Hair follicle dermal papilla cell (primary cell): ENCODE results near the gene TPGS1. TPM values are rescaled to one million over a fixed set of nuclear protein-coding genes. Genes with fewer than 3 reads are reported as not detected.

Experiments used
- total RNA-seq: library from RNA; depleted of rRNA; stranded (reverse); fragments of >200 nt; gene quantifications from 2 replicates; pipeline ENCODE4 v1.2.3, GENCODE V29; 2012

The TPGS1 gene, protein sequence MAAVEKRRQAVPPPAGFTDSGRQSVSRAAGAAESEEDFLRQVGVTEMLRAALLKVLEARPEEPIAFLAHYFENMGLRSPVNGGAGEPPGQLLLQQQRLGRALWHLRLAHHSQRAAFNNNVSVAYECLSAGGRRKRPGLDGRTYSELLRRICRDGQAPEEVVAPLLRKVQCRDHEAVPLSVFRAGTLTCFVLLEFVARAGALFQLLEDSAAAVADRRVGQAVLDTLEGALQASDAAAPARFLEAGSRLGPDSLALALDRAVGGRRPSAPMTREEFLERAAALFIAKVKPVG
- total RNA-seq = 43.0 and 61.0 TPM in 2 replicates

DNA sequence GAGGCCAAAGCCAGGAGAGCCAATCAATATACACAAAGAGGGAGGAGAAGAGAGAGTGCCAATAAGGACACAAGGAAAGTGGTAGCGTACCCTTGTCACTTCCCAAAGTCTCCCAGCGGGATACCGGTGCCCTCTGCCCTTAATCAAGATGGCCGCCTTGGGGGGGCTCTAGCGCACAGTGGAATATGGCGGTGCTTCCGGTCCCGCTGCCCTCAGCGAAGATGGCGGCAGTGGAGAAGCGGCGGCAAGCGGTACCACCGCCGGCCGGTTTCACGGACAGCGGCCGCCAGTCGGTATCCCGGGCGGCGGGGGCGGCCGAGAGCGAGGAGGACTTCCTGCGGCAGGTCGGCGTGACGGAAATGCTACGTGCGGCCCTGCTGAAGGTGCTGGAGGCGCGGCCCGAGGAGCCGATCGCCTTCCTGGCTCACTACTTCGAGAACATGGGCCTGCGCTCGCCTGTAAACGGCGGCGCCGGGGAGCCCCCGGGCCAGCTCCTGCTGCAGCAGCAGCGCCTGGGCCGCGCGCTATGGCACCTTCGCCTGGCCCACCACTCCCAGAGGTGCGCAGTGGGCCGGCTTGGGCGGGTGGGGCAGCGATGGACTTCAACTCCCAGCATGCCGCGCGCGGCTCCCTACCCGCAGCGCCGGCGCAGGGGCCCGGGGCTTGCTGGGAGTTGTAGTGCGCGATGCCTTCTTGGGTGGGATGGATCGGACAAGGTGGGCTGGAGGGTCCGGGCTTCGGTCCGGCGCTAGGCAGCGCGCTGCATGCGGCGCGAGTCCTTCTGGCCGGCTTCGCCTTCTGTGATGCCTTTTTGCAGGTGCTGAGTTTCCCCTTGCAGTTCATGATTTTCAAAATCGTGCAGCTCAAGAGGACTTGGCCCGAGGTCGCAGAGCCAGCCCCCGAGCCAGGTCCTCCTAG, at the start of gene TPGS1:
TSS of gene TPGS1 (plus strand) at position 212 of the 918 bp plus-strand sequence. CDS start at position 222, 10 bp downstream.

DNA sequence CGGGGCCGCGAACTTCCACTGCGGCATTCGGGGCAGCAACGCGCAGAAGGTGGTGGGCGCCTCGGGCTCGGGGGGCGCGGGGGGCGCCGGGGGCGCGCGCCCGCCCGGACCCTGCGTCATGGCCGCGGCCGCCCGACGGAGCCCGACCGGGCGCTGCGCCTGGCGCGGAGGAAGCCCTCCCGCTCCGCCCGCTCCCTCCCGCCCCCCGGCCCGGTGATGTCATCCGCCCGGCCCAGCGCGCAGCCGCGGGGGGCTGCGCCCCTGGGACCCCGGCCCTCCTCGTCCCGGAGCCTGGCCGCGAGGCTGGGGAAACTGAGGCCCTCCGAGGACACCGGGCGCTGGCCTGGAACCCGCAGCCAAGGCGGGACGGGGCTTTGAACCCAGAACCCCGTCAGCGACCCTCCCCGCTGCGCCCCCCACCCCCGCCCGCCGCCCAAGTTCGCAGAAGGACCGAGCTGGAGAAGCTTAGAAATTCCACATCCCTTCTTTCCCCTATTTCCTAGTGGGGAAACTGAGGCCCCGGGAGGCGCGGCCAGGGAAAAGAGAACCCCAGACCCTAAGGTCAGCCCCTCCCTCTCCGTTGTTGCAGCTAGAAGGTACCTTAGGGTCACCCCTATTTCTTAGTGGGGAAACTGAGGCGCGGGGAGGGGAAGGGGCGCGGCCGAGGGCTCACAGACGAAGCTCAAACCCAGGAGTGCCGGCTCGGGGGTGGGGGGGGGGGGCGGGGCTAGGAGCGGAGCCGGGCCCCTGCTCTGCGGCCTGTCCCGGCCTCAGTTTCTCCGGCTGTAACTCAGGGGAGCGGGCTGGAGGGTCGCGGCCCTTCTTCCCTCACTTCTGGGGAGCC, 46.2 kb upstream of the TPGS1 start, which contains the start of gene SHC2:
TSS of gene SHC2 (minus strand) at position 157 of the 844 bp plus-strand sequence. CDS start at position 120, 37 bp downstream.

DNA sequence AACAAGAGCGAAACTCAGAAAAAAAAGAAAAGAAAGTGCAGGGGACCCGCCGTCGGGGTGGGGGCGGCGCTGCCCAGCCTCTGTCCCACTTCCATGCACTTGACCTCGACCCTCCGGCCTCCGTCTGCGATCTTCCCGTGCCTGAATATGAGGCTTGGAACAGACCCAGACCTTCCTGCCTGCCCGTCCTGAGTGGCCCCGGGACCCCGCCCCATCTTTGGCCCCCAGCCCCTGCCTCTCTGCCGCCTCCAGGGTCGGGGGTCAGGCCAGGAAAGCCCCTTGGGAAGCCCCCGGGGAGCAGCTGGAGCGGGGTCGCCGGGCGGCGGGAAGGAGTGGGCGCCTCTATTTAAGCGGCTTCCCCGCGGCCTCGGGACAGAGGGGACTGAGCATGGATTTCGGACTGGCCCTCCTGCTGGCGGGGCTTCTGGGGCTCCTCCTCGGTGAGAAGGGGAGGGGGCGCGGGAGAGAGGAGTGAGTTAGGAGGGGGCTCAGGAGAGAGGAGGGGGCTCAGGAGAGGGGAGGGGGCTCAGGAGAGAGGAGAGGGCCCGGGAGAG, 11.1 kb upstream of the TPGS1 start, which contains the start of gene MADCAM1:
TSS of gene MADCAM1 (plus strand) at position 375 of the 554 bp plus-strand sequence. CDS start at position 389, 14 bp downstream.

DNA sequence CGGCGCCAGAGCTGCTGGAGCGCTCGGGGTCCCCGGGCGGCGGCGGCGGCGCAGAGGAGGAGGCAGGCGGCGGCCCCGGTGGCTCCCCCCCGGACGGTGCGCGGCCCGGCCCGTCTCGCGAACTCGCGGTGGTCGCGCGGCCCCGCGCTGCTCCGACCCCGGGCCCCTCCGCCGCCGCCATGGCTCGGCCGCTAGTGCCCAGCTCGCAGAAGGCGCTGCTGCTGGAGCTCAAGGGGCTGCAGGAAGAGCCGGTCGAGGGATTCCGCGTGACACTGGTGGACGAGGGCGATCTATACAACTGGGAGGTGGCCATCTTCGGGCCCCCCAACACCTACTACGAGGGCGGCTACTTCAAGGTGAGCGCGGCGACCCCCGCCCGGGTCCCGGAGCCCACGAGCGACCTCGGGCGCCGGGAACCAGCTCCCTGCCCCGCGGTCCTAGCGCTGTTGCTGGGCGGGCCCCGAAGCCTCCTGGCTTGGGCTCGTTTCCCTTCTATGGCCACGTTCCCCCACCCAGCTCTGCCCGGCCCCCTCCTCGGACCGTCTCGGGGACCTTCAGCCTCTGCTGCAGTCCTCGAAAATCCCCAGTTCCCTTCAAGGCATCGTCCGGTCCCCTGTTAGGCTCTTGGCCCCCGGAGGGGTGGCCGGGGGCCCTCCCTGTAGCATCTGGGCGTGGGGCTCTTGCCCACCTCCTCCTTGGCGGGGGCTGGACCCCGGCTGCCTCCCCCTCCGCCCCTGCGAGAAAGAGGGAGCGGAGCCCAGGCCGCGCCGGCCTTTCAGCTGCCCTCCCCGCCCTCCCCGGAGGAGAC, 24.7 kb downstream of the TPGS1 start, which contains the start of gene CDC34:
TSS of gene CDC34 (plus strand) at position 8 of the 808 bp plus-strand sequence. CDS start at position 180, 172 bp downstream.

DNA sequence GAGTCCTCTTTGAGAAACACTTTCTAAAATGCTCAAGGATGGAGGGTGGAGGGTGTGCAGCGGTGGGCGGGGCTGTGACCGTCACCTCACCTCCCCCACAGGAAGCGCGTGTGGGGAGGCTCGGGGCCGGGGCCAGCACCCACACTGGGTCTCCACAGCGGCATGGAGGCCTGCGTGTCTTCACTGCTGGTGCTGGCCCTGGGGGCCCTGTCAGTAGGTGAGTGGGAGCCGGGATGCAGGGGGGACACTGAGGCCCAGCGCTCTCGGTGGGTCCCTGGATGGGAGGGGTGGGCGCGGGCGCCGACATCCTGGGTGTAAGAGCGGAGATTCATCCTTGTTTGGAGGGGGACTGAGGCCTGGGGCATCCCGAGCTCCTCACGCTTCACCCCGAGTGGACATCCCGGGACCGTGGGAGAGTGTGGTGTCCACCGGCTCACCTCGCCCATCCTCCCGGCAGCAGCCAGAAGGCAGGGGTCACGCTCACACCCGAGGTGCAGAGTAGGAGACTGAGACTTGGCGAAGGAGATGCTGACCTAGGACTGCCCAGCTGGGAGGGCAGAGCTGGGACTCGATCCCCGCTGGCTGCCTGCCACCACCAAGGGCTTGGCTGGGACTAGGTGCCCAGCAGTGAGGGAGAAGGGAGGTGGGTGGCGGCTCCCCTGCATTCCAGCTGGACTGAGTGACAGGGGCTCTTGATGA, 36.8 kb downstream of the TPGS1 start, which contains the start of gene GZMM:
TSS of gene GZMM (plus strand) at position 144 of the 699 bp plus-strand sequence. CDS start at position 163, 19 bp downstream.

Other genes starting within 250 kb of the TPGS1 start
- 3.8 and 14.8 TPM in 2 replicates for gene PLPP2, start 216.1 kb upstream of the TPGS1 start, total RNA-seq
- gene MIER2, start 162.7 kb upstream of the TPGS1 start, total RNA-seq = 13.8 and 21.0 TPM in 2 replicates
- under 0.01 and 0.12 TPM in 2 replicates for gene C2CD4C, start 98.3 kb upstream of the TPGS1 start, total RNA-seq
- gene SHC2, start 46.5 kb upstream of the TPGS1 start, total RNA-seq = 0.12 and 1.1 TPM in 2 replicates
- 0.16 and 0.36 TPM in 2 replicates for gene MADCAM1, start 11.0 kb upstream of the TPGS1 start, total RNA-seq
- 48.2 and 51.9 TPM in 2 replicates for gene CDC34, start 24.3 kb downstream of the TPGS1 start, total RNA-seq
- gene GZMM, start 36.6 kb downstream of the TPGS1 start, total RNA-seq = not detected in 2 replicates
- 327 and 392 TPM in 2 replicates for gene BSG, start 65.1 kb downstream of the TPGS1 start, total RNA-seq
- gene HCN2, start 82.4 kb downstream of the TPGS1 start, total RNA-seq = 2.4 and 2.9 TPM in 2 replicates
- gene POLRMT, start 126.0 kb downstream of the TPGS1 start, total RNA-seq = 20.8 and 27.9 TPM in 2 replicates
- gene FGF22, start 132.4 kb downstream of the TPGS1 start, total RNA-seq = 0.16 TPM in 1 of 2 replicates, not detected in the other
- gene RNF126, start 155.7 kb downstream of the TPGS1 start, total RNA-seq = 38.9 and 46.4 TPM in 2 replicates
- 34.2 and 42.5 TPM in 2 replicates for gene FSTL3, start 168.9 kb downstream of the TPGS1 start, total RNA-seq
- not detected in 2 replicates for gene PRSS57, start 188.0 kb downstream of the TPGS1 start, total RNA-seq
- 0.73 and 0.97 TPM in 2 replicates for gene PALM, start 201.4 kb downstream of the TPGS1 start, total RNA-seq
- under 0.01 TPM in 1 of 2 replicates, not detected in the other for gene MISP, start 243.6 kb downstream of the TPGS1 start, total RNA-seq